SKM-1 (cell line): ENCODE measurements around the gene NTM.

Experiments used
- DNase-seq: peaks from one replicate; lab custom pipeline; 2025; ENCODE audit not compliant: unreplicated experiment; lab: John Stamatoyannopoulos, UW

Gene NTM

DNA sequence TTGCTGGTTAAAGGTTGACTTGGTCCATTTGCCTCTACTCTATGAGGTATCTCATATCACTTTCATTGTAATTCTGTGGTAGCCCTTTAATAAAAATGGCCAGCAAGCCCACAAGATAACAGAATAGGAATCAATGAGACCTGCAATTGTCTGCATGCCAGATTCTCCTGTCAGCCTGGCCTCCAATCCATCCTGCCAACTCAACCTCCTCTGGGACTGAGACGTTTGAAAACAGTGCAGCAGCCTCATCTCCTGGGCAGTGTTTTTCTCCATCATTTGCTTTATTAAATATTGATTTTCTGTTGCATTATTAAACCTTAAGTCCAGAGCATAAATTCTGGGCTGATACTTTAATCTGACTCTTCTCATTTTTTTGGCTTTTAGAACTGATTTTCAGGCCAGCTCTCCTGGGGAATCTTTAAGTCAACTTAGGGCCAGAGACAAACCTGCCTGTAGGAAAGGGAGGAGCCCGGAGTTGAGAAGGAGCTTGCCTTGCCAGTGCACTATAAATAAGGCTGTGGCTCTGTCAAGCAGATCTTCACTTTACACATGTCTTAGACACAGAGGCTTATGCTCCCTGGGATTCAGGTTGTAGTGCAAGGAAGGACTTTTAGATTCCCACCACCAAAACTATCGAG lies 798.0 kb downstream of the NTM start:
- DNase-seq, result no peak

DNA sequence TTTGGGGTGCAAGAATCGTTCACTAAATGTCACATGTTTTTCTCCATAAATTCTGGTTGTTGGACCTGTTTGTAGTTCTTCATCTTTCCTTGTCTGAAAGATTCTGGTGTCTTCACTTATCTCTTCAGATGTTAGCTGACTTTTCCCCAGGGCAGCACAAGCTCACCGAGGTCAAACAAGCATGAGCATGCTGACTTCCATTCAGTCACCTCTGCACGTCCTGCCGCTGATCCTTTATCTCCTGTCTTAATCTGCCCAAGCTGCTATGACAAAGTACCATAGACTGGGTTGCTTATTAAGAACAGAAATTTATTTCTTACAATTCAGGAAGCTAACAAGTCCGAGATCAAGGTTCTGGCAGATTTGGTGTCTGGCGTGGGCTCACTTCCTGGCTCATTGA lies 800.6 kb downstream of the NTM start:
- DNase-seq, result no peak

DNA sequence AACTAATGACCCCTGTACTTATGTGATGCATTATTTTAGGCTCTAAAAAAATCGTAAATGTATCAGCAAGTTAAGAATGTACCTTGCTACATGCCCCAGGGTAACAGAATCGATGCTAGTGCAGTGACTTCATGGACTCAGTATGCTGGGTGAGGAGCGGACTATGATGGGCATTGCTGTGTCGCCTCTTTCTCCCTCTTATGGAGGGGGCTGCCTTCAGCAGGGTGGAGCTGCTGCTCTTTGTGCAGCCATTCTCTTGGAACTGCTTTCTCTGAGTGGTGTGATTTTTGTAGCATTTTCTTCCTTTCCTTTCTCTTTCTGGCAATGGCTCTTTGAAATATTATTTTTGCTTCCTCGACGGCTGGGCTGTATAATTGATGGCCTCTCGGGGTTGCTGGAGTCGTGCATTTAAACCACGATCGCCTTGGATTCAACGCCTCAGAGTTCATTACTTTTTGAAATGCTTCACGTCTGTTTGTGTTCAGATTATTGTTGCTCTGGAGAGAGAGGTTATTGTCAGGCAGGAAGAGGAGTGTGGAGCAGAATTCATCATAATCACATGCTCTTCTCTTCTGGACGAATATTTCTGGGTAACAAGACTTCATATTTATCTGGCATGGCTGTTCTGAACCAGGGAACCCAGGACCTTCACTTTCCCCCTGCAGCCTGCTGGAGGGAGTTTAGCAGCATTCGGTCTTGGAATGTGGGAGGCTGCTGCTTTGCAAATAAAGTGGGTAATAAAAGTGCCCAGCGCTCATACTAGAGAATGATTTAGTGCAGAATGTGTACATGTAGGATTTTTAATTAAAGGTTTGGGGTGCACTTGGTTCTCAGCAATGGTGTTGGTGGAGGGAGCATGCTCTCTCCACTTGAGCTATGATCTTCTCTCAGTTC lies 804.2 kb downstream of the NTM start:
- DNase-seq, result no peak

DNA sequence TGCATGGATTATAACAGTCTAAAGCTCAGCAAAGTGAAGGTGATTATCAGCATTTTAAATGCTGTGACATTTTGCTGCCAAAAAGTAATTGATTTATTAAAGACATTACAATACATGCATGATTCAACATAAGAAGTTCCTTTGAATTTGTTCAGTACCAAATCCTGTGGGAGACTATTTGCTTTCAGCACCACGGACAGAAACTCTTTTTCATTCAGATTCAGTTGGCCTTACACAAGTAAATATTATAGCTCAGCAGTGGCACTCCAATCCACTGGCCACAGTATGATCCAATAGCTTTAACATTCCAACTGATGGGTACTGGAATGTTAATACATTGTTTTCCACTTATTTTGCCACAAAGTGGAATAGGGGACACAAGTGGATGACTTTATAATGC lies 806.7 kb downstream of the NTM start:
- no peak for DNase-seq

DNA sequence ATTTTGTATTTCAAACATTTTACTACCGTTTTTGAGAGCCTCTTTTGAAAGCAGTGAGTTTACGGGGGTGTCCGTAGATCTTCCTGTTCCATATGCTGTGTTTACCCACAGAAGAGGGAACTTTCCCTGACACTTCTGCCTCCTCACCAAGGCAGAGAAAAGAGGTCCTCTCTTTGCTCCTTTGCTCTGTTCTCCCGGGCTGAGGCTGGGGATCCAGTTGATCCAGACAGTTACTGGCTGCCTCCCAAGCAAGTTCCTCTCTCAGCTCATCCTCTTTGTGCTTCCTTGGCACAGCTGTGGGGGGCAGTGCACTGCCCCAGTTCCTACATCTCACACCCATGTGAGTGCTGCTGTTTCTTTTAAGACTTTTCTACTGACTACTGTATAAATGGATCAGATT lies 813.7 kb downstream of the NTM start:
- DNase-seq, result no peak

DNA sequence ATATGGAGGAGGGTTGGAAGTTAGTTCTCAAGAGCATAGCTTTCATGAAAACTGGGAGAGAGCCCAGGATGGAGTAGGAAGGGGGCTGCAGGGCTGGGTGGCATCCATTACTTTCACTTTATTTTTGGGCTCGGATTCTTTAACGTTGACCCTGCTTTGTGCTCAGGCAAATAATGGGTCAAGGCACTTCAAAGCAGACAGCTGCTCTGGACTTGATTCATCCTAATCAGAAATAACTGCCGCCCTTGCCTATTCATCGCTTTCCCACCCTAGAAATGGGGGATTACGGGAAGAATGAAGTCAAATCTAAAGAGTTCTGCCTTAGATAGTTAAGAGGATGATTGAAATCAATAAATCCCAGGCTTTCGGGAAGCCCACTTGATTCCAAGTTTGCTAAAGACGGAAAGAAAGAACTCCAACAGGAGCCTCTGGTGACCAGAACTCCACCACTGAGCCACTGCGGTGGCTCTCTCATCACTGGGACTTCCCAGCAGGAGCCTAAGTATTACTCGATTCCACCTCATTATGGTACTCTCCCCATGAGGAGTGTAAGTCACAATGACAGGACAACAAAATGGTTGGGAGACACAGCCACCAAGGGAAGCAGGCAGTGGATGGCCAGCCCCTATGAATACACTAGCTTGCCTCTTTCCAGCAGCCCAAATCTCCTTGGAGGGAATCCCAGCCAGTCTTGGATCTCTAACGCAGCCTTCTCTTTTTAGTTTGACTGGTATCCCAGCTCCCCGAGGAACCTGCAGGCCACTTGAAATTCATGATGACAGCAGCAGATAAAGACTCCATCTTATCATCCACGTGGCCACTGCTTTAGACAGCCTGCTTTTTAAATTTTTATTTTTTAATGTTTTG lies 815.5 kb downstream of the NTM start:
- DNase-seq, result no peak

DNA sequence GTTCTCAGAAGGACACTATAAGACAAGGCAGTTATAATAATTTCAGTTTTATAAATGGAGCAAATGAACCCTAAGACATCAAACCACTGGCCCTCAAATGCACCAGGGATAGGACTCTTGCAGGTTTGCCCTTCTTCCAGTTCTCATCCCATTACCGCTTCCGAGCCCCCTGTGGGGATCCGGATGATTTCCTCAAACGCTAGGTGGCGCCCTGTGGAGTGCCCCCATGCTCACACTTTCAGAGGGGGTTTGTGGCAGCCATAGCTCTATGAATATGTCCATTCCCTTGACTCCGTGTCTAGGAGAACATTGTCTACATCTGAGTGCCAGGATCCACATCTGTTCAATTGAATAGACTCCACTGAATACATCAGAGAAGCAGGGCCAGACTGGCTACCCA lies 816.3 kb downstream of the NTM start:
- DNase-seq, result no peak

DNA sequence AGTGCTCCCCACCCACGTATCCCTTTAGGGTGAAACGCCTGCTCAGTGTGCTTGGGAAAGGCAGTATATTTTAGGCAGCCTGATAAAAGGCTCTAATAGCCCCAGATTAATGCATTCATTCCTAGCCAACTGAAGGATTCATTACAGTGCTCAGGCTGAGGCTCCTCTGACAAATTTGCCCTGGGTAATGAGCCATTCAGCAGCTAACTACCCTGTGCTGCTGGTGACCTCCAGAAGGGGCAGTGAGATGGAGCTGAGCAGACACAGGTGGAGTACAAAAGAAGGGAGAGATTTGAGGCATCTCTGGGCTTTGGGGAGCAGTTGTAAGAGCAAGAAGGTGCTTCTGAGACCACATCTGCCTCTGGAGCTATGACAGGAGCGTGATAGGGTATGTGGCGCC lies 817.0 kb downstream of the NTM start:
- DNase-seq, result no peak

DNA sequence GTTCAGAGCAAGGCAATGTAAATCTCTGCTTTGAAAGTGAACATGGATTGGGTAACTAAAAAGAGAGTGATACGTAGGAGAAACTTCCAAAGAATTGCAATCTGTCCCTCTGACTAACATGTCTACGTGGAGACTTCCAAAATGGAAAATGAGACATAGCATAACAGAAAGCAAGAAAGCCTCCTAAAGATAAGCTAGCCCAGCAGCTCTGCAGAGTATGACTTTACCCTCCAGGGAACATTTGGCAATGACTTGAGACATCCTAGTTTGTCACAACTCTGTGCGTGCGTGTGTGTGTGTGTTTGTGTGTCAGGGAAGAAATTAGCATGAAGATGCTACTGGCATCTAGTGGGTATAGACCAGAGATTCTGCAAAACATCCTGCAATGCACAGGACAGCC lies 817.4 kb downstream of the NTM start:
- no peak for DNase-seq

DNA sequence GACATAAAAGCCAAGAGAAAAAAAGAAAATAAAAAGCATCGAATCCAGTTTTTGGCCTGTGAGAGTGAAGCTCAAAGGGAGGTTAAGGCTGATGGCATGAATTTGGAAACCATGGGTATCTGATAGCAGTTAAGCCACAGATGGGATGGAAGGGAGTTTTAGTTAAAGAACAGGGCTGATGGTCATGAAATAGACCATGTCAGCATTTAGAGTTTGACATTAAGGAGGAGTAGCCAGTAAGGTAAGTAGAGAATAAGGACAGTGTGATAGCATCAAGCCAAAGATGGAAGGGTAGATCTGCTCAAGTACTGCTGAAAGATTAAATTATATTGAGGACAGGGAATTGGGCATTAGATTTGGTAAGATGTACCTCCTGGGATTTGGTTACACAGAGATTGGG lies 826.5 kb downstream of the NTM start:
- DNase-seq, result no peak

DNA sequence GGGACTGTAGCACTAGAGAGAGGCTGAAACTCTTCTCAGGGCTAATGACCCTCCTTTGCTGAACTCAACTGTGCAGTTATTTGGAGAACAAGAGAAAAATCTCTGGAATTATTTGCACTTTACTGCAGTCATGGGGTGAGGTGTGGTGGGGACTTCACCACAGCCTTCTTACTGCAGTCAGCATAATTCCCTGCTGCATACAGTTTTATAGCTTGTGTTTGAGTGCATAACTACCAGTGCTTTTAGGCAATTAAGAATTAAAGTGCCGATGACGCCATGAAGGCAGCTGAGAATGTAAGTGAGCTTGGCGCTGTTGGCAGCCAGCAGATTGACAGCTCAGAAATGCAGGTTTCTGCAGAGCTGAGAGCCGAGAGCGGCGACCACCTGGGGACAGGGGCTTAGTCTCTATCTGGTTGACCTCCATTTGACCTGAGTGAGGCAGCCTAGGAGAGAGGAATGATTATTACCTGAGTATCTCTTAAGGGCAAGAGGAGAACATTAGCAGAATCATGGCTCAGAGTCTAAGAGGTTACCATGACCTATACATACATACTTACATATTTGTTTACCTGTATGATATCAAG lies 830.0 kb downstream of the NTM start:
- DNase-seq, result no peak

DNA sequence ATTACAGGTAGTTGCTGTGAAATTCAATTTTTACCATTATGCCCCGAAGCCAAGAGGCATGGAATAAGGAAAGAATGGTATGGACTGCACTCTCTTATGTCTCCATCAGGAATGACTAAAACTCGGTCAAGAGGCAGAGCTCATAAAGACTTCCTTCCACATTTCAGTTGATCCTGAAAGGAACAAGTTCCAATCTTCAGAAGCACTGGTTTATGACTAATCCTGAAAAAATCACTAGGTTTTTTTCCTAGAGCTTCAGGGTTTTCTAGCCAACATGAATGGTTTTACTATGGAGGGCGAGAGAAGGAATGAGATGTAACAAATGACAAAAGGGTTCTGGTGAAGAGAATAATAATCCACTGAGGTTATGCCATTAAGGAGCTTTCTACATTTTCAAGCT lies 832.2 kb downstream of the NTM start:
- no peak for DNase-seq

DNA sequence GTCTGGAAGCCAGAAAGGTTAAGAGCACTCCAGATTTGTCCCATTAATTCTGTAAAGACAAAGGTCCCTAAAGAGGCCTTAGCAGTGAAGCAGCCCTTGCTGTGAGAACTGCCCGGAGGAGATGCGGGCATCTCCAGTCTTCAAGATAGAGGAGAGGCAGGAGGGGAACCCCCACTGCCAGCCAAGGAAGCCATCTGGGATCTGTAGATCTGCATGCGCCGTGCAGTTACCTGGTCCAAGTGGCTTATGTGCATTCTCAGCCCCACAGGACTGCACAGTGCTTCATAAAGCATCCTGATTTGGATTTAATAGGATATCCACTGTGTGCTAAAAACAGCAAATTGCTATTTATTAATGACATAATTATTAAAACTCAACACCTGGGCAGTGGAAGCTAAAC lies 834.6 kb downstream of the NTM start:
- DNase-seq, result no peak

DNA sequence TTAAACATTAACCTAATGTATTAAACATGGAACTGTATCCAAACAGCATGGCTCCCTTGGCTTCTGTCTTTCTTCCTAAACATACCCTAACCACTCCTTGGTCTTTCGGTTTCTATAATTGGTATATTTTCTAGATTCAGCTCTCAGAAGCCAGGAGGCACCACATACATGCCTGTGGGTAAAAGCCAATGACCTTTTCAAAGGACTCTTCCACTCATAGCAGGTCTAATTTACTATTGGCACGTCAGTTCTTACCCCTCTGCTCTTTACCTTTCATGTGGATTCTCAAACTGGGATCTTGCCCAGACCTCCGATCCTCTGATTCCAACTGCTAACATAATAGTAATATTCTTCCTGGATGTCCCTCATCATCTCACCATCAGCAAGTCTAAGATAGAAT lies 835.1 kb downstream of the NTM start:
- DNase-seq, result no peak

DNA sequence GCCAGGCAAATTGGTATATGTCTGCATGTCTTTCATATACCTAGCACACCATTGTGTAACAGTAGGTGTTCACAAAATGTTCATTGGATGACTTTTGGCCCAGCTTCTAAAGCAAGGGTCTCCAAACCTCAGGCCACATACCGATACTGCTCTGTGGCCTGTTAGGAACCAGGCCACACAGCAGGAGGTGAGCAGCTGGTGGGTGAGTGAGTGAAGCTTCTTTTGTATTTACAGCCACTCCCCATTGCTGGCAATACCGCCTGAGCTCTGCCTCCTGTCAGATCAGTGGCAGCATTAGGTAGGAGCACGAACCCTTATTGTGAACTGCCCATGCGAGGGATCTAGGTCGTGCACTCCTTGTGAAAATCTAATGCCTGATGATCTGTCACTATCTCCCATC lies 836.6 kb downstream of the NTM start:
- no peak for DNase-seq

DNA sequence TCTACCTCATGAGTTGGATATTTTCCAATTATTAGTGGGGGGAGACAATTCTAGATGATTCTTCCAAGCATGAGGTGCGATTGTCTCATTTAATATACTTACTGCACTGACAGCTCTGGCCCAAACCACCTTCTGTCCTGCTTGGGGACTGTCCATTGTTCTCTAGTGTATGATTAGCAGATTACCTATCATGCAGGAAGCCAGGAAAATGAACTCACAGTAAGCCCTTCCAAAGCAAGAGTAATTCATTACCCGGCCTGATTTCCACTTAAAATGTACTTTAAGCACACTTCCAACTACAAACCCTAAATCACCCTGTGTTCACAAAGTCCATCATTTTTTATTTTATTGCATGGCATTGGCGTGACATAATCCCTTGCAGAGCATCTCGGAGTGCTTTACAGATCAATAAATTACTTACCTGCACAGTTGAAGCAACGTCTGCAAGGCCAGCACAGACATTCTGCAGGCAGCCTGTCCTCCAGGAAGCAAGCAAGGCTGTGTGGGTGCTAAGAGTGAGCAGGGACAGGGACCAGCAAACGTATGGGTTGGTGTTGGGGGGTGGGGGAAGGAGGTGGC lies 838.2 kb downstream of the NTM start:
- DNase-seq, result no peak

DNA sequence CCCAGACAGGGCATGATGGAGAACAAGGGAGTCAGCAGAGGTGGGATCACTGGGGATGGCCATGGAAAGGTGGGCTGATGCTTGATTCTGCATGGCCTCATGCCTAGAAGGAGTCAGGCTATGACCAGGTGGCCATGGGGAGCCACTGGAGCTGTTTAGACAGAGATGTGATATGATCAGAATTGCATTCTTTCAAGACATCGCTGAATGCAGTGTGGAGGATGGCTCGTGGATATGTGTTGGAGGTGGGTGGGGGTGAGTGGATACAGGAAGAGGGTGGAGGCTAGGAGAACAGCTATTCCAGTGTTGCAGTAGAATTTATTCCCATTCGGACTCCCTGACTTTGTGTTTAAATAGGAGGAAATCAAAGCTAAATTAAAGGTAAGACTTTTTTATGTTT lies 841.1 kb downstream of the NTM start:
- no peak for DNase-seq

DNA sequence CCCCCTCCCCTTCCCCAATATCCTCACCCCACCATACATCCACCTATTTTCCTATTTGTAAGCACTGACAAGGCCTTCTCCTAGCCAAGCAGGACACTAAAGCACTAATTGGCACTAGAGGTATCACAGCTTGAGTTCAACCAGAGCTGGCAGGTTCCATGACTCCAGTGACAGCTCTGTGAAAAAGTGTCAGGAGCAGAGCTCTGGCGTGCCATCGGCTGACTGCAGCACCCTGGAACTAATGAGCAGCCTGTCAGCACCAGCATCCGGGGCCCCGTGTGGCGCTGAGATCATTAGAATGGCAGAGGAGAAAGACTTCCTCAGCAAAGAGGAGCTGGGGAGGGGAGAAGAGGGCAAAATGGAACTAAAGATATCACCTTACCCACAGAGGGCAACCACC lies 847.4 kb downstream of the NTM start:
- DNase-seq, result no peak

DNA sequence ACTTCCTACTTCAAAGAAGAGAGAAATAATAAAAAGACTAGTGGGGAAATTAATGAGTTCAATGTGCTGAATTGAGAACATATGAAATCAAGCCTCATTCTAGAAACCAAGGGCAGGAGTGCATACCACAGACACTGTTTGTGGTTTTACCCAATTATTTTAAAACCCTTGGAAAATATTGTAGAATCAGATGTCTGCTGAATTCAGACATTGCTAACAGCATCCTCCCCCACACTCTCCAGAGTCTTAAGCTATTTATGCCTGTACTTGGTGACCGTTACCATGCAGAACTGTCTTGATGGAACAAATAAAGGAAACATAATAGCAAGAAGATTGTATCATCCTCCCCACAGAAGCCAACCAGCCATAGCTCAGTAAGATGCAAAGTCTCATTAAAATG lies 850.1 kb downstream of the NTM start:
- DNase-seq, result no peak

DNA sequence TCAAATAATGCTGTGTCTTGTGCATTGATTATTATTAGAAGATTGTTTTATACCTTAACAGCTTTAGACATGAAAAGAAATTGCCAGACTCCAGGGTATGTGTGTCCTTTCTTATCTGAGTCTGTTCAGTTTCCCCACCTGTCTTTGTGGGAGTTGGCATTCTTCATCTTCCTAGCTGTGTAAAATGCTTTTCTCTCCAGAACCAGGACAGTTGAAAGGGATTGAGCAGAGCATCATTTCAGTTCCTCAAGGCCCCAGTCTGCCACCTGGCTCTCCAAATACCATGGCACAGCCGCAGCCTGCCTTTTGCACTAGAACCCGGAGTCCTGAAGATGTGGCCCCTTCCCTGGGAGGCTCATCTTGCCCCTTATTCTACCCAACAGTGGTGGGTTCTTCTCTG lies 851.9 kb downstream of the NTM start:
- no peak for DNase-seq

DNA sequence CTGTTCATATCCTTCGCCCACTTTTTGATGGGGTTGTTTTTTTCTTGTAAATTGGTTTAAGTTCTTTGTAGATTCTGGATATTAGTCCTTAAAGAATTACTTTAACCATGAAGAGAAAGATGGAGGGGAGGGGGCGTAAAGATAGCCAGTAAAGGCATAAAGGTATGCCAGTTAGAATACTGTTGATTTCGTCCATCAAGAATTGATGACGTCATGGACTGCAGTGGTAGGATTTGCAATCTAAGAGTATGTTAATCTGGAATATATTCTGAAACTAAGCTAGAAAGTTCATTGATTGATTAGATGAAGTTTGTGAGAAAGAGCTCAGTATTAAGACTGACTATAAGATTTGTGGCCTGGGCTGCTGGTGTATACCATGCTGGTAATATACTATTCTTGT lies 856.1 kb downstream of the NTM start:
- DNase-seq, result no peak
